Measurements from ENCODE around the gene ASIC1.

- TF ChIP-seq RBM22 (optimal IDR thresholded peaks at IDR 0.05; ENCODE audit: low read length), result no peak
- TF ChIP-seq ZNF354B (CRISPR knock-in tag; IDR thresholded peaks at IDR 0.05), result no peak
- peak; percentile 24; the same call in 1 of the 2 replicates for TF ChIP-seq CTCF (CRISPR knock-in tag; IDR thresholded peaks at IDR 0.05)
- no peak for TF ChIP-seq ZNF562 (CRISPR knock-in tag; IDR thresholded peaks at IDR 0.05; ENCODE audit: borderline replicate concordance)
- TF ChIP-seq ZC3H4 (CRISPR knock-in tag; IDR thresholded peaks at IDR 0.05; ENCODE audit: borderline replicate concordance), result no peak
- TF ChIP-seq RFX1 (IDR thresholded peaks at IDR 0.05), result no peak
- TF ChIP-seq KAT2B (IDR thresholded peaks at IDR 0.05; ENCODE audit: borderline replicate concordance, low read depth, low read length), result no peak
These were observed 45.4 kb downstream of the ASIC1 start for GRCh38 chr12:50102646-50103309.

All from HepG2 (cell line).